GM19025 (cell line): ENCODE data around the gene DACH2.

ENCODE experiments used
- ATAC-seq: cut with Tn5 transposase; IDR thresholded peaks from one replicate; pipeline ENCODE4 v1.9.1; 2021; ENCODE audit warnings: mild to moderate bottlenecking, low read depth, moderate library complexity; ENCODE audit not compliant: unreplicated experiment

The DACH2 gene

GRCh38 chrX:86263526-86263925 is 115.3 kb downstream of the DACH2 start:
- ATAC-seq: no peak

GRCh38 chrX:86295293-86295692 is 147.0 kb downstream of the DACH2 start:
- ATAC-seq: no peak

GRCh38 chrX:86322913-86323312 is 174.7 kb downstream of the DACH2 start:
- ATAC-seq: no peak

GRCh38 chrX:86329174-86329573 is 180.9 kb downstream of the DACH2 start:
- no peak for ATAC-seq

- no peak for ATAC-seq
These were observed 200.4 kb downstream of the DACH2 start for GRCh38 chrX:86348669-86349068.

- ATAC-seq: no peak
These were observed 200.9 kb downstream of the DACH2 start for GRCh38 chrX:86349115-86349514.

GRCh38 chrX:86369847-86370630 is 221.8 kb downstream of the DACH2 start:
- ATAC-seq: no peak

GRCh38 chrX:86370927-86371326 is 222.7 kb downstream of the DACH2 start:
- ATAC-seq: no peak

GRCh38 chrX:86379209-86379608 is 231.0 kb downstream of the DACH2 start:
- no peak for ATAC-seq

- ATAC-seq: no peak
These were observed 235.7 kb downstream of the DACH2 start for GRCh38 chrX:86383681-86384540.

GRCh38 chrX:86407371-86407770 is 259.1 kb downstream of the DACH2 start:
- no peak for ATAC-seq

GRCh38 chrX:86421771-86422170 is 273.5 kb downstream of the DACH2 start:
- ATAC-seq: no peak

GRCh38 chrX:86436116-86436515 is 287.9 kb downstream of the DACH2 start:
- no peak for ATAC-seq

GRCh38 chrX:86455495-86455894 is 307.2 kb downstream of the DACH2 start:
- no peak for ATAC-seq

- no peak for ATAC-seq
These were observed 312.5 kb downstream of the DACH2 start for GRCh38 chrX:86460760-86461159.

GRCh38 chrX:86504297-86504696 is 356.0 kb downstream of the DACH2 start:
- ATAC-seq: no peak

GRCh38 chrX:86507331-86507730 is 359.1 kb downstream of the DACH2 start:
- ATAC-seq: no peak

GRCh38 chrX:86579777-86580176 is 431.5 kb downstream of the DACH2 start:
- ATAC-seq: no peak

GRCh38 chrX:86604607-86605006 is 456.4 kb downstream of the DACH2 start:
- ATAC-seq: no peak

- ATAC-seq: no peak
These were observed 548.7 kb downstream of the DACH2 start for GRCh38 chrX:86696951-86697350.

- no peak for ATAC-seq
These were observed 563.4 kb downstream of the DACH2 start for GRCh38 chrX:86711531-86712180.
